Activated CD4-positive, alpha-beta T cell treated with anti-CD3 and anti-CD28 coated beads for 36 hours (primary cell): ENCODE results near the gene ADGRF1. TPM values are rescaled to one million over a fixed set of nuclear protein-coding genes. Genes with fewer than 3 reads are reported as not detected.
"Not testable (repeated sequence)": the region's sequence is repeated elsewhere in the genome, so short reads cannot be mapped to it uniquely, and the experiment has no call there.

Experiments
- ATAC-seq: fragments of 200-7000 bp; cut with Tn5 transposase; one replicate; pipeline ENCODE4 v1.10.0; 2021; ENCODE audit warnings: mild to moderate bottlenecking, moderate library complexity
- CTCF ChIA-PET: fragments of 350-600 bp; sonication (Branson Sonifier 250); formaldehyde crosslinking; loops from one replicate; lab custom pipeline; 2021; ENCODE audit warnings: antibody characterized with exemption; lab: Charles Lee
- POLR2A ChIA-PET: fragments of 350-600 bp; sonication (Branson Sonifier 250); formaldehyde crosslinking; loops from one replicate; lab custom pipeline; 2021; ENCODE audit warnings: antibody characterized with exemption, inconsistent platforms; lab: Charles Lee
- DNase-seq: peaks from one replicate; pipeline ENCODE4 v3.0.0-alpha.2; 2020
- H3K27ac Mint-ChIP-seq: one replicate; pipeline ENCODE4 v1.8.0; 2021; ENCODE audit warnings: mixed read lengths
- H3K27me3 Mint-ChIP-seq: one replicate; pipeline ENCODE4 v1.8.0; 2021; ENCODE audit warnings: mixed read lengths
- H3K36me3 Mint-ChIP-seq: one replicate; pipeline ENCODE4 v1.8.0; 2021; ENCODE audit warnings: low read depth, mixed read lengths
- H3K4me1 Mint-ChIP-seq: one replicate; pipeline ENCODE4 v1.8.0; 2021; ENCODE audit warnings: mixed read lengths
- H3K4me3 Mint-ChIP-seq: one replicate; pipeline ENCODE4 v1.8.0; 2021; ENCODE audit warnings: mild to moderate bottlenecking, moderate library complexity, mixed read lengths
- H3K9me3 Mint-ChIP-seq: one replicate; pipeline ENCODE4 v1.8.0; 2021; ENCODE audit warnings: low read depth, mixed read lengths
- intact Hi-C, 2 experiments: fragments of 100-400 bp; cut with DNase I in 1 of 2; cut with micrococcal nuclease in 1 of 2; formaldehyde crosslinking; loops; one replicate each; pipeline versions ENCODE4 v1.14.2 to v1.15.1; 2022 to 2024; cut with DNase I, micrococcal nuclease
- total RNA-seq, 2 experiments: library from RNA; stranded (reverse); gene quantifications; one replicate each; pipeline ENCODE4 v1.2.3, GENCODE V29; 2021

The ADGRF1 gene
- total RNA-seq, 2 experiments from 2014 or later: not detected

DNA sequence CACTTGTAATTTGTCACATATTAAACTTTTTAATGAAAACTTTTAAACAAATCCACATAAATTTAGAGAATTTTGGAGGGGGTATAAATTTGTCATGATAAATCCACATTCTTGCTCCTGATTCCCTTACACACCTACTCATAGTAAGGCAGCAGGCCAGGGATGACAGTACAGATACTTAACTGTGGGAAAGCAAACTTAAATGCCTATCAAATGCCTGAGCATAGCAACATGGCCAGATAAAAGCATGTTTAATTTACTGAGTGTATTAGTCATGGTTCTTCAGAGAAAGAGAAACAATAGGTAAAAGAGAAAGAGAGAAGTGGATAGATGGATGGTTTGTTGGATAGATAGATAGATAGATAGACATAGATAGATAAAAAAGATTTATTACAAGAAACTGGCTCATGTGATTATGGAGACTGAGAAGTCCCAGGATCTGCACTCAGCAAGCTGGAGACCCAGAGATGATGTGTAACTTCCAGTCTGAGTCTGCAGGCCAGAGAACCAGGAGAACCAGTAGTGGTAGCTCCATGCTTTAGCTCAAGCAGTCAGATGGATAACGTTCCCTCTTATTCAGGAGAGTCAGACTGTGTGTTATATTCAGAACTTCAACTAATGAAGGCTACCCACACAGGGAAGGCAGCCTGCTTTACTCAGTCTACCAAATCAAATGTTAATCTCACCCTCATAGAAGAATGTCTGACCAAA is 15.9 kb upstream of the ADGRF1 start:
- ChIA-PET POLR2A (no interaction called here), CTCF (interaction anchor here (0.8 to 1.5 kb wide), 4 partner anchors 10 to 211 kb away, joined by 3 to 4 read pairs (median 3); no protein-coding TSS in a partner anchor)
- Mint-ChIP-seq H3K9me3 (no peaks in the 10 kb centered on the region), H3K27me3 (peaks cover 5% of the 10 kb centered on the region), H3K4me3 (no peak overlapping the region), H3K36me3 (no peaks in the 10 kb centered on the region), H3K27ac (no peak overlapping the region), H3K4me1 (no peaks in the 10 kb centered on the region)
- ATAC-seq (no peak), DNase-seq (no peak)
- intact Hi-C loops: no loop called here

DNA sequence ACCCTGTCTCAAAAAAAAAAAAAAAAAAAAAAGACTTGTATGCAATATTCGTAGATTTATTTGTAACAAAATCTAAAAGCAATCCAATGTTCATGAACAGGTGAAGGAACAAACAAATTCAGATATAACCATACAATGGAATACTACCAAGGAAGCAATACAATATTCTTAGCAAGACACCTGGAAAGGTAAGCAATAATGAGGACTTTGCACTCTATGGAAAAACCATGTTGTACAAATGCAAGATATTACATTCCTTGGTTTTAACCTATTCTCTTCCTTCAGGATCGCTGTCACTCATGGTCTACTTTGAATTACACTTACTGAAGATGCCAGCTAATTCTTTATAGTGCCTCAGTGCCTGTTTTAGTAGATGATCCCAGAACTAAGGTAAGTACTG is 14.7 kb upstream of the ADGRF1 start:
- CTCF ChIA-PET: interaction anchor here (0.7 to 1.5 kb wide), 3 partner anchors 8 to 150 kb away, joined by 3 to 4 read pairs (median 3); no protein-coding TSS in a partner anchor
- intact Hi-C loops: no loop called here
- no peak for ATAC-seq
- POLR2A ChIA-PET: no interaction called here
- Mint-ChIP-seq H3K9me3 (no peaks in the 10 kb centered on the region), H3K27ac (no peak overlapping the region), H3K36me3 (no peaks in the 10 kb centered on the region), H3K4me1 (no peaks in the 10 kb centered on the region), H3K4me3 (no peak overlapping the region), H3K27me3 (peaks cover 5% of the 10 kb centered on the region)
- DNase-seq: no peak

DNA sequence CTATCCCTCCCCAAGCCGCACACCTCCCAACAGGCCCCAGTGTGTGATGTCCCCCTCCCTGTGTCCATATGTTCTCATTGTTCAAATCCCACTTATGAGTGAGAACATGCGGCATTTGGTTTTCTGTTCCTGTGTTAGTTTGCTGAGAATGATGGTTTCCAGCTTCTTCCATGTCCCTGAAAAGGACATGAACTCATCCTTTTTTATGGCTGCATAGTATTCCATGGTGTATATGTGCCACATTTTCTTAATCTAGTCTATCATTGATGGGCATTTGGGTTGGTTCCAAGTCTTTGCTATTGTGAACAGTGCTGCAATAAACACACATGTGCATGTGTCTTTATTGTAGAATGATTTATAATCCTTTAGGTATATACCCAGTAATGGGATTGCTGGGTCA is 12.2 kb upstream of the ADGRF1 start:
- H3K27me3 Mint-ChIP-seq, H3K36me3 Mint-ChIP-seq, H3K4me3 Mint-ChIP-seq, POLR2A ChIA-PET, DNase-seq, H3K27ac Mint-ChIP-seq, H3K4me1 Mint-ChIP-seq, ATAC-seq, intact Hi-C loops, CTCF ChIA-PET, H3K9me3 Mint-ChIP-seq: not testable (repeated sequence)

DNA sequence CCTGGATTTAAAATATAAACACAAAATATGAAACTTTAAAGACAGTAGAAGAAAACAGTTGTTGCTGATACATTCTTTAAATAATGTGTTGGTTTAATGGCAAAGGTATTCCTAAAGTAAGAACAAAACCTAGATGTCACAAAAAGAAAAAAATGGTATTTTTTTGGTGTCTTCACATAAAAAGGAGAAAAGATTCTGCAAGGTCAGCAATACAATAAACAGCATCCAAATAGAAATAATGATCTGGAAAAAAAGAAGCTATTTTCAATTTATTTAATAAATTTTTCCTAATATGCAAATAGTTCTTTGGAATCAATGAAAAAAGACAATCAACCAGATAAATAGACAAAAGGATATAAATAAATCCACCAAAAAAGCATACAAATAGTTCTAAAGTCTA is 6.5 kb upstream of the ADGRF1 start:
- H3K36me3 Mint-ChIP-seq: no peaks in the 10 kb centered on the region
- ATAC-seq (no peak), DNase-seq (no peak)
- CTCF ChIA-PET: interaction anchor here (0.7 to 1.4 kb wide), 7 partner anchors 9 to 391 kb away, joined by 3 to 7 read pairs (median 3); no protein-coding TSS in a partner anchor
- intact Hi-C loops: loop anchor here in 1 of 2 experiments (5.0 kb wide), 4 partner anchors 266 to 956 kb away; no protein-coding TSS in a partner anchor
- no peak overlapping the region for H3K27ac Mint-ChIP-seq
- POLR2A ChIA-PET: no interaction called here
- H3K4me1 Mint-ChIP-seq: peaks cover 2% of the 10 kb centered on the region
- H3K4me3 Mint-ChIP-seq: no peak overlapping the region
- no peaks in the 10 kb centered on the region for H3K9me3 Mint-ChIP-seq
- peaks cover 10% of the 10 kb centered on the region for H3K27me3 Mint-ChIP-seq

DNA sequence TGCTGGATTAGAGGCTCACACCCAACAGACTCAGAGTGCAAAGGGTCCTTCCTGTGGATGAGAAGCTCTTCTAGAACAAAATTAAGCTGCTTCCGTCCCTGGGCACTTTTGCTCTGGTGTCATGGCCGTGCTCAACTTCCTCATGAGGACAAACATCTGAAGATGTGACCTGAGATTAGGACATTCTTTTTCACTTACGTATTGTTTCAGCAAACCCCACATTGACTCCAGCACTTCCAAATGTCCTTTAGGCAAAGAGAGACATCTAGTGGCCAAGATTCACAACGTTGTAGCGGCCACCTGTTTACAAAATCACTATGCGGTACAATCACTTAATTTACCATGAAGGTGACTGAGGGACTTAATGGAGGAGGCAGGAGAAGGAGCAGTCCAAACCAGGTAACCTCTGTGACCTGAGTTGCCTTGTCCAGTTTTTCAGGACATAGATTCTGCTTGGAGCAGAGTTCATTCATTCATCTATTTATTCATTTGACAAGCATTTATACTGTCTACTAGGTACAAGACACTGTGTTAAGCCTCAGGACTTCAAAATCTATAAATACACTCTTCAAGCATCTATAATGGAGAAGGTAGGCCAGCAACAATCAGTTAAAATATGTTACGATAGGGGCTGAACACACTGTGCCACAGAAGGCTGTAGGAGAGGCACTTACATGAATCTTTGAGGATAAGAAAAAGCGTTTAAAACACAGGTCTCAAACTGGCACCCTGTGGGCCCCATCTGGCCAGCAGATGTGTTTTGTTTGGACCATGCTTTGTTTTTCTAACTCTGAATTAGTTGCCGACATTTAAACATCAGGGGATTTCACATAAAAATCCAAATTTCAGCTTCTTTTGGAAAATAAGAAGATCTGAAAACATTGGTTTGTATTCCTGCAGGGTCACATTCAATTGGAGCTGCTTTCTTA is 5.6 kb upstream of the ADGRF1 start:
- Mint-ChIP-seq H3K4me3 (no peak overlapping the region), H3K27ac (no peak overlapping the region), H3K36me3 (no peaks in the 10 kb centered on the region), H3K9me3 (no peaks in the 10 kb centered on the region), H3K27me3 (peaks cover 10% of the 10 kb centered on the region), H3K4me1 (peaks cover 2% of the 10 kb centered on the region)
- intact Hi-C loops: loop anchor here (1.0 to 5.0 kb wide), 7 partner anchors 198 to 955 kb away; no protein-coding TSS in a partner anchor
- POLR2A ChIA-PET: no interaction called here
- ATAC-seq (peak; percentile 72), DNase-seq (peak; percentile 42)
- CTCF ChIA-PET: interaction anchor here (0.6 to 1.9 kb wide), 16 partner anchors 10 to 866 kb away, joined by 3 to 10 read pairs (median 3); no protein-coding TSS in a partner anchor

DNA sequence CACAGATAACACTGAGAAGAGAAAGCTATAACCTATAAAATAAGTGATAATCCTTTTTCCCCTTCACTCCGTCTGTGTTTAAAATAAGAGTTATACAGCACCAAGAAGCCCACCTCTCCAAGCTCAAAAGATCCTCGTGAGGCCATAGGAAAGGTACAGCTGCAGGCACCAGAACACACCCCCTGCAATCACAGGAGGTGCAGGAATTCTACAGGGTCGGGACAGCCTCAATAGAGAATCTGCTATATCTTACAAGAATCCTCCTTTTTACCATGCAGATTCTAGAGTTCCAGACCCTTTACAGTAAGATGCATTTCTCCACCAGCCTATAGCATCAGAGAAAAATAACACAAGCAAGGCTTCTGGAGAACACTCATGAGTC is 5.0 kb upstream of the ADGRF1 start:
- CTCF ChIA-PET: interaction anchor here (0.6 to 1.9 kb wide), 9 partner anchors 10 to 865 kb away, joined by 3 to 10 read pairs (median 3); no protein-coding TSS in a partner anchor
- Mint-ChIP-seq H3K9me3 (no peaks in the 10 kb centered on the region), H3K4me1 (peaks cover 2% of the 10 kb centered on the region), H3K27me3 (peaks cover 10% of the 10 kb centered on the region), H3K27ac (no peak overlapping the region), H3K36me3 (no peaks in the 10 kb centered on the region), H3K4me3 (no peak overlapping the region)
- intact Hi-C loops: loop anchor here (1.0 to 5.0 kb wide), 7 partner anchors 198 to 955 kb away; no protein-coding TSS in a partner anchor
- DNase-seq (no peak), ATAC-seq (no peak)
- POLR2A ChIA-PET: no interaction called here

DNA sequence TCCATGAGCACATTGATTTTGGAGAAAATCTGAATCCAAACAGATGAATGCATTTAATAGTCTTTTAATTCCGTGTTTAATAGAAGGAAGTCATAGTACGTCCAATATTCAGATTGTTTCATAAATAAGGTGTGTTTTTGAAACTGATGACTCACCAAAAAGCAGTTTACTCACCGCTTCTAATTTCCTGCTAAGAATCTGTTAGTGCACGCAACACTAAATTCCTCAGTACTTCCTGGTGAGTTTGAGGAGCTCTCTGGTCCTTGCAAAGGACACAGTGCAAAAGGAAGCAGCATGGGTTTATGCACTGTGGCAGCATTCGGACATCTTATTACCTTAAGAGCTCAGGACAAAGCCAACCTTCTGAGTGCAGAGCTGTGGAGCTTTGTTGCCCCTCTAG is 2.3 kb upstream of the ADGRF1 start:
- H3K4me3 Mint-ChIP-seq: no peak overlapping the region
- no peak overlapping the region for H3K27ac Mint-ChIP-seq
- ATAC-seq: no peak
- POLR2A ChIA-PET: no interaction called here
- H3K27me3 Mint-ChIP-seq: peaks cover 15% of the 10 kb centered on the region
- no peaks in the 10 kb centered on the region for H3K9me3 Mint-ChIP-seq
- peaks cover 2% of the 10 kb centered on the region for H3K4me1 Mint-ChIP-seq
- CTCF ChIA-PET: interaction anchor here (0.7 to 1.9 kb wide), 2 partner anchors 21 to 196 kb away, joined by 3 to 4 read pairs; no protein-coding TSS in a partner anchor
- no peaks in the 10 kb centered on the region for H3K36me3 Mint-ChIP-seq
- intact Hi-C loops: no loop called here
- no peak for DNase-seq

GRCh38 chr6:47043286-47043685 is 1.2 kb upstream of the ADGRF1 start:
- POLR2A ChIA-PET: no interaction called here
- intact Hi-C loops: no loop called here
- no peak overlapping the region for H3K27ac Mint-ChIP-seq
- DNase-seq: no peak
- CTCF ChIA-PET: interaction anchor here (0.6 to 1.9 kb wide), 5 partner anchors 10 to 708 kb away, joined by 3 to 4 read pairs (median 3); no protein-coding TSS in a partner anchor
- H3K4me1 Mint-ChIP-seq: peaks cover 2% of the 10 kb centered on the region
- H3K36me3 Mint-ChIP-seq: no peaks in the 10 kb centered on the region
- ATAC-seq: no peak
- H3K4me3 Mint-ChIP-seq: no peak overlapping the region
- H3K9me3 Mint-ChIP-seq: no peaks in the 10 kb centered on the region
- peaks cover 16% of the 10 kb centered on the region for H3K27me3 Mint-ChIP-seq

- Mint-ChIP-seq H3K4me3 (no peak overlapping the region), H3K9me3 (no peaks in the 10 kb centered on the region), H3K27me3 (peaks cover 14% of the 10 kb centered on the region), H3K36me3 (no peaks in the 10 kb centered on the region), H3K4me1 (no peaks in the 10 kb centered on the region), H3K27ac (no peak overlapping the region)
- no peak for DNase-seq
- CTCF ChIA-PET: interaction anchor here (0.6 to 1.0 kb wide), 2 partner anchors 10 to 178 kb away, joined by 3 to 4 read pairs; no protein-coding TSS in a partner anchor
- ATAC-seq: no peak
- POLR2A ChIA-PET: no interaction called here
- intact Hi-C loops: no loop called here
These were observed 391 bp downstream of the ADGRF1 start for GRCh38 chr6:47041741-47042140.

- H3K9me3 Mint-ChIP-seq: no peaks in the 10 kb centered on the region
- DNase-seq (no peak), ATAC-seq (no peak)
- ChIA-PET CTCF (interaction anchor here (1.0 kb wide), 1 partner anchor 187 kb away, joined by 3 read pairs; no protein-coding TSS in a partner anchor), POLR2A (no interaction called here)
- intact Hi-C loops: no loop called here
- no peaks in the 10 kb centered on the region for H3K36me3 Mint-ChIP-seq
- no peak overlapping the region for H3K4me3 Mint-ChIP-seq
- H3K27me3 Mint-ChIP-seq: peaks cover 15% of the 10 kb centered on the region
- no peaks in the 10 kb centered on the region for H3K4me1 Mint-ChIP-seq
- H3K27ac Mint-ChIP-seq: no peak overlapping the region
These were observed 7.2 kb downstream of the ADGRF1 start for GRCh38 chr6:47034926-47035325.

DNA sequence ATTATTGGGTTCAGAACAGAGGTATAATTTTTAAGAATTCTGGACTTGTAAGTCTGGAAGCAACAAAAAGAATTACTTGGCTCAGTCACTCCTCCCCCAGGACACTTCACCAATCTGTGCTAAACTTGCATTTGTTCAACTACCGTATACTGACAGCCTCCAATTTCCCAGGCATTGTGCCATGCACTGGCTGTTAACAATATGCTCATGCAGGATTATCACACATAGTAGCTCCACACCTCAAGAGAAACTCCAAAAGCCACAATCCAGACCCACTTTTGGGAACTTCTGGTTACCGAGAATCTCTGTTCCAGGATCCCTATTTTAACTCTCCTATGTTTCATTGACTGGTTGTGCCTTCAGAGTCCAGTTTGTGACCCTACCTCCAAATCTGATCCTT is 7.7 kb downstream of the ADGRF1 start:
- H3K9me3 Mint-ChIP-seq: no peaks in the 10 kb centered on the region
- no peaks in the 10 kb centered on the region for H3K4me1 Mint-ChIP-seq
- POLR2A ChIA-PET: no interaction called here
- peaks cover 15% of the 10 kb centered on the region for H3K27me3 Mint-ChIP-seq
- no peak overlapping the region for H3K4me3 Mint-ChIP-seq
- CTCF ChIA-PET: interaction anchor here (0.9 to 1.0 kb wide), 2 partner anchors 9 to 187 kb away, joined by 3 read pairs; no protein-coding TSS in a partner anchor
- intact Hi-C loops: no loop called here
- H3K27ac Mint-ChIP-seq: no peak overlapping the region
- DNase-seq (no peak), ATAC-seq (no peak)
- H3K36me3 Mint-ChIP-seq: no peaks in the 10 kb centered on the region
